HepG2 (cell line): ENCODE measurements around the gene SSH3.

Source experiments
- EP300 ChIP-seq, 3 experiments: sonication (generic) in 1 of 3; formaldehyde crosslinking in 1 of 3; IDR thresholded peaks; 2 replicates each; pipeline versions ENCODE4 v1.5.1 to v1.6.1; 2011 to 2020; ENCODE audit warnings: low read depth in 2 of 3, low read length in 2 of 3, borderline replicate concordance in 1 of 3, improper control_type of control experiment in 1 of 3, mild to moderate bottlenecking in 1 of 3, missing genetic modification reagents in 1 of 3, moderate library complexity in 1 of 3
- NONO ChIP-seq, 2 experiments: fragments of 450-650 bp in 1 of 2; sonication (generic) in 1 of 2; formaldehyde crosslinking in 1 of 2; IDR thresholded peaks in 1 of 2; conservative IDR thresholded peaks in 1 of 2; 2 replicates each; pipeline versions ENCODE4 v1.6.1 to v1.8.0; 2017 to 2022; ENCODE audit warnings: mild to moderate bottlenecking in 1 of 2, missing genetic modification reagents in 1 of 2, moderate library complexity in 1 of 2
- POLR2A ChIP-seq, 2 experiments: IDR thresholded peaks; 2 replicates each; pipeline ENCODE4 v1.6.1; 2011; ENCODE audit warnings: low read depth in 2 of 2, low read length in 2 of 2, mild to moderate bottlenecking in 1 of 2, moderate library complexity in 1 of 2; ENCODE audit not compliant: insufficient read depth in 1 of 2
- TOPORS ChIP-seq: sonication (generic); formaldehyde crosslinking; IDR thresholded peaks from 2 replicates; pipeline ENCODE4 v1.8.0; 2023; ENCODE audit warnings: mild to moderate bottlenecking, missing genetic modification reagents
- XRCC5 ChIP-seq: fragments of 200-400 bp; formaldehyde crosslinking; optimal IDR thresholded peaks from 2 replicates; pipeline ENCODE3; 2017; ENCODE audit warnings: mild to moderate bottlenecking, low read length
- ZBTB10 ChIP-seq: sonication (generic); formaldehyde crosslinking; IDR thresholded peaks from 2 replicates; pipeline ENCODE4 v1.4.0; 2020; ENCODE audit warnings: missing genetic modification reagents, borderline replicate concordance
- ZFP1 ChIP-seq: IDR thresholded peaks from 2 replicates; pipeline ENCODE4 v1.6.1; 2016
- ZKSCAN1 ChIP-seq: fragments of 150-350 bp; IDR thresholded peaks from 2 replicates; pipeline ENCODE4 v1.6.1; 2014; ENCODE audit warnings: low read length

DNA sequence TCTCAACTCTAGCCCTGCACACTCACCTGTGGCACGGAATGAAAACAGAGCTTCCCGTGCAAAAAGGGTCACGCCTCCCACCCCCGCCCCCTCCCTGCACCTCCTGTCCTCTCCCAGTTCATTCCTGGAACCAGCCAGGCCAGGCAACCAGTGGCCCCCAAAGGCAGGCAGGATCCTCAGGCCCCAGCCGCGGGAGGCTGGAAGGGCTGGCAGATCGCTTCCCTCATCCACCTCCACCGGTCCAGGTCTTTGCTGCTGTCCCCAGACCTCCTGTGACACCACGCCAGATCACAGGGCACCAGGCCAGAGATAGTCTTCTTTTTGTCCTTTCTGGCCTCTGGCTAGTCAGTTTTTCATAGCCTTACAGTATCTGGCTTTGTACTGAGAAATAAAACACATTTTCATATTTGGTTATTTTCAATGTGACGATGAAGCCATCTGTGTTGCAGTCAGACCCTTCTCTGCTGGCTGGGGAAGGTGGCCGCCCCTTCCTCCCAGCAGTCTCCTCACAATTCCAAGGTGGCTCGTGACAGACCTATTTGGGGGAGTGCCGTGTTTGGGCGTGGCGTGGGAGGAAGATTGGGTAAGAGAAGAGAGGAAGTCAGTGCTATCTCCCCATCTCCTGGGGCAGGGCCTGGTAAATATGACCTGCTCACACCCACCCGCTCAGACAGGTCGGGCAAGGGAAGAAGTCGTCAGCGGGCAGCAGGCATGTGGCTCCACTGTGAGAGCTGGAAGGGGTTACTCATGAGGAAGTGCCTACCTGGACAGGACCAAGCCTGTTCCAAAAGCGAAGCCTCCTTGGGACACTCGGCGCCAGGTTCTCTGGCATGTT, 9.1 kb downstream of the SSH3 start:
- no peak for TF ChIP-seq TOPORS
- no peak for TF ChIP-seq ZBTB10 (CRISPR knock-in tag)
- no peak for TF ChIP-seq EP300 (IDR thresholded peaks at IDR 0.05; ENCODE audit: low read depth in 2 of 2, low read length in 2 of 2)
- TF ChIP-seq EP300 (CRISPR knock-in tag; IDR thresholded peaks at IDR 0.05; ENCODE audit: borderline replicate concordance) = no peak
- TF ChIP-seq ZKSCAN1 = no peak
- no peak for TF ChIP-seq XRCC5
- TF ChIP-seq NONO (IDR thresholded peaks at IDR 0.05) = no peak
- TF ChIP-seq NONO (CRISPR knock-in tag; conservative IDR thresholded peaks at IDR 0.05) = no peak
- TF ChIP-seq POLR2A (IDR thresholded peaks at IDR 0.05; ENCODE audit: insufficient read depth in 1 of 2, low read depth in 2 of 2, low read length in 2 of 2) = no peak
- TF ChIP-seq ZFP1 (CRISPR knock-in tag) = no peak
